ENCODE results near the gene METTL17.
"Not testable (repeated sequence)": the region's sequence is repeated elsewhere in the genome, so short reads cannot be mapped to it uniquely, and the experiment has no call there.

The METTL17 gene

DNA sequence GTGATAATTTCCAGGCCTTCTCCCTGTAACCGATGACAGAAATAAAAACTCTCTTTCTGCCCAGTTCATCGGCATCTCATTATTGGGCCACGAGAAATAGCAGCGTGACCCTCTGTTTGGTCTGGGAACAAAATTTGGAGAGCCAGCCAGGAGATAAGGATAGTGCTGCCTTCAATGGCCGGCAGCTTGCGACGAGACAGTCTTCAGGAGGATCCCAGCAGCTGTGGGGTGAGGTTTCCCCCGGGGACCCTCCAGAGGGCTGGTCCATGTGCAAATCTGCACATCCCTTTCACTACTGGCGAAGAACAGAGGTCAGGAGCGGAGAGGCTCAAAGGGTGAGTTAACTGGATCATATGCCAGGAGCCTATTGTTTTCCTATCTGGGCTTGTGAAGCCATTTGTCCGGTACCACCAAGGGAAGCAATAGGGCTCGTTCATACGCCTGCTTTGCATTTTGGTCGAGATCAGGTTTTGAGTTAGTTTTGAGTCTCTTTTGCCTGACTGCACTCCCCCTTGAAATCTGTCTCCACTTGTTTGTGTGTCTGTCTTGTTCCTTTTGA is 14.1 kb downstream of the METTL17 start:
- H3K27ac ChIP-seq (ENCODE audit: poor library complexity, severe bottlenecking), result no peak overlapping the region
- TF ChIP-seq, protein P1, sequence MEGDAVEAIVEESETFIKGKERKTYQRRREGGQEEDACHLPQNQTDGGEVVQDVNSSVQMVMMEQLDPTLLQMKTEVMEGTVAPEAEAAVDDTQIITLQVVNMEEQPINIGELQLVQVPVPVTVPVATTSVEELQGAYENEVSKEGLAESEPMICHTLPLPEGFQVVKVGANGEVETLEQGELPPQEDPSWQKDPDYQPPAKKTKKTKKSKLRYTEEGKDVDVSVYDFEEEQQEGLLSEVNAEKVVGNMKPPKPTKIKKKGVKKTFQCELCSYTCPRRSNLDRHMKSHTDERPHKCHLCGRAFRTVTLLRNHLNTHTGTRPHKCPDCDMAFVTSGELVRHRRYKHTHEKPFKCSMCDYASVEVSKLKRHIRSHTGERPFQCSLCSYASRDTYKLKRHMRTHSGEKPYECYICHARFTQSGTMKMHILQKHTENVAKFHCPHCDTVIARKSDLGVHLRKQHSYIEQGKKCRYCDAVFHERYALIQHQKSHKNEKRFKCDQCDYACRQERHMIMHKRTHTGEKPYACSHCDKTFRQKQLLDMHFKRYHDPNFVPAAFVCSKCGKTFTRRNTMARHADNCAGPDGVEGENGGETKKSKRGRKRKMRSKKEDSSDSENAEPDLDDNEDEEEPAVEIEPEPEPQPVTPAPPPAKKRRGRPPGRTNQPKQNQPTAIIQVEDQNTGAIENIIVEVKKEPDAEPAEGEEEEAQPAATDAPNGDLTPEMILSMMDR (IDR thresholded peaks at IDR 0.05; ENCODE audit: poor library complexity, severe bottlenecking), result no peak
- H3K9me3 ChIP-seq (ENCODE audit: severe bottlenecking), result no peaks in the 10 kb centered on the region
- H3K27me3 ChIP-seq (ENCODE audit: insufficient read depth, poor library complexity, severe bottlenecking), result no peaks in the 10 kb centered on the region
- H3K36me3 ChIP-seq (ENCODE audit: low read depth), result no peaks in the 10 kb centered on the region
- DNase-seq (ENCODE audit: low spot score), result no peak
- ATAC-seq (ENCODE audit: low read depth), result no peak
- H3K4me3 ChIP-seq (ENCODE audit: severe bottlenecking), result no peak overlapping the region
- peaks cover under 1% of the 10 kb centered on the region for H3K4me1 ChIP-seq (ENCODE audit: insufficient read depth, poor library complexity, severe bottlenecking)

DNA sequence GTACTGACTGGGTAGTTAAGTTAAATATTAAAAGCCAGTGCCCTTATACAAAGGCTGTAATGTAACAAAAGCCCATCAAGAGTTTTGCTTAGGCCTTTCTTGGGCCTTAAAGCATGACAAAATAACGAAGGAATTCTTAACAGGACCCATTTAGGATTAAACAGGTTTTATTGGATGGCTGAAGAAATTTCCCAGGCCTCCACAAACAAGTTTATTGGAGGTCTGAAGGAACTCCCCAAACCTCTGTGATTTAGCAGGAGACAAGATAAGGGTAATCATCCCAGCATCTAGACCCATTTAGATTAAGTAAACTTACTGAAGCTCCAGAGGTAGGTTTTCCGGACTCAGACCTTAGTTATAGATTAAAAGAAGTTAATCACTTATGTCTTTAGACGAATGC is 19.9 kb downstream of the METTL17 start:
- not testable (repeated sequence) for H3K36me3 ChIP-seq (ENCODE audit: low read depth); H3K9me3 ChIP-seq (ENCODE audit: severe bottlenecking); ATAC-seq (ENCODE audit: low read depth); H3K4me1 ChIP-seq (ENCODE audit: insufficient read depth, poor library complexity, severe bottlenecking); H3K27me3 ChIP-seq (ENCODE audit: insufficient read depth, poor library complexity, severe bottlenecking); H3K4me3 ChIP-seq (ENCODE audit: severe bottlenecking); DNase-seq (ENCODE audit: low spot score); H3K27ac ChIP-seq (ENCODE audit: poor library complexity, severe bottlenecking)

DNA sequence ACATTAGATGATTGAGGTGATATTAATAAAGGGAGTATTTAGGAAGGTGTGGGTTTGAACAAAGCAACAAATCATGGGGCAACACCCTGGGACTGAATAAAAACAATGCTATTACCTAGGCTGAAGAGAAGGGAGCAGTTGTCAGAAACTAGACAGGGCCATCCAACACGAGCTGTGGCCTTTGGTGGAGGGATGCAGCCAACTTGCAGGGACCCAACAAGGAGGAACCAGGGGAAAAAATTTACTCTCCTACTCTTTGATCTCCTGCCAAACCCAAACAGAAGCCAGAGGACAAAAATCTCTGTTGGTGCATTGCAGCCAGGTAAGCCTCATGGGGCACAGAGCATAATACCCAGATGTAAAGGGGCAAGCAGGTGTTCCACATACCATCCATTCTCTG is 21.4 kb downstream of the METTL17 start:
- no peak for DNase-seq (ENCODE audit: low spot score)
- no peaks in the 10 kb centered on the region for H3K27me3 ChIP-seq (ENCODE audit: insufficient read depth, poor library complexity, severe bottlenecking)
- no peaks in the 10 kb centered on the region for H3K36me3 ChIP-seq (ENCODE audit: low read depth)
- no peaks in the 10 kb centered on the region for H3K9me3 ChIP-seq (ENCODE audit: severe bottlenecking)
- H3K4me1 ChIP-seq (ENCODE audit: insufficient read depth, poor library complexity, severe bottlenecking), result no peaks in the 10 kb centered on the region
- ATAC-seq (ENCODE audit: low read depth), result no peak
- TF ChIP-seq, protein P1 (IDR thresholded peaks at IDR 0.05; ENCODE audit: poor library complexity, severe bottlenecking), result no peak
- H3K27ac ChIP-seq (ENCODE audit: poor library complexity, severe bottlenecking), result no peak overlapping the region
- H3K4me3 ChIP-seq (ENCODE audit: severe bottlenecking), result no peak overlapping the region

DNA sequence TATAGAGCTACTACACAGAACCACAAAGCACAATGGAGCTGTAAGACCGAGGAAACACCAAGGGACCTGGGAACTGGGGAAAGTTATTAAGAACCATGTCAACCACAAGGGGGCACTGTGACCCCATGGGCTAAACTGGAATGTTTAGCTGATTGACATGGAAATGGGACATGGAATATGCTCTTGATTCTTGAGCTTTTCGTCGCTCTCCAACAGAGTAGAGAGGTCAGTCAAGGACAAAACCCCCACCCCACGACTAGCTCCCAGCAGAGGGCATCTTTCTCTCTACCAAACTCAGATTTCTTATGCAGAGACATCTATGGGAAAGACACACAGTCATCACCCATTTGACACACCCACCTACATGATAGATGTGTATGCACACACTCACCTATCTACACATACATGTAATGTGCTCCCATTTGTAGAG is 25.0 kb downstream of the METTL17 start:
- DNase-seq (ENCODE audit: low spot score), result no peak

DNA sequence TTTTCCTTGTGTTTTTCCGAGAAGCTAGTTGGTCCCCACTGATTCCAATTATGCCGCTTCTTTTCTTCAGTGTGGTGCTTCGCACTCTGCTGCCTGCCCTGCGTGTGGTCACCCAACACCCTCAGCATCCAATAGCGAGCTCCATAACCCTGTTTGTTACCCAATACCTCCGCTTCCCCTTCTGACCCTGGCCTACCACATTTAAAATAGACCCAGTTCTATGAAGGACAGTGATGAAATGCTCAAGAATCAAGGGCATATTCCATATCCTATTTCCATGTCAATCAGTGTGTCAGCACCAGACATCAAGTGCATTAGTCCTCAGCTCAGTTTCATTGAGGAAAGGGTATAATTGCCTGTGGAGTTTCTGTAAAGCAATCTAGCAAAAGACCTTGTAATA is 25.5 kb downstream of the METTL17 start:
- ATAC-seq (ENCODE audit: low read depth), result no peak
- TF ChIP-seq, protein P1 (IDR thresholded peaks at IDR 0.05; ENCODE audit: poor library complexity, severe bottlenecking), result no peak
- Histone ChIP-seq H3K9me3 (ENCODE audit: severe bottlenecking) (no peaks in the 10 kb centered on the region), H3K4me1 (ENCODE audit: insufficient read depth, poor library complexity, severe bottlenecking) (no peaks in the 10 kb centered on the region), H3K27ac (ENCODE audit: poor library complexity, severe bottlenecking) (no peak overlapping the region), H3K36me3 (ENCODE audit: low read depth) (no peaks in the 10 kb centered on the region), H3K27me3 (ENCODE audit: insufficient read depth, poor library complexity, severe bottlenecking) (no peaks in the 10 kb centered on the region), H3K4me3 (ENCODE audit: severe bottlenecking) (no peak overlapping the region)
- no peak for DNase-seq (ENCODE audit: low spot score)

More for the DNA sequence above, 25.0 kb downstream of the METTL17 start:
- no peak overlapping the region for H3K27ac ChIP-seq (ENCODE audit: poor library complexity, severe bottlenecking)
- TF ChIP-seq, protein P1 (IDR thresholded peaks at IDR 0.05; ENCODE audit: poor library complexity, severe bottlenecking), result peak; percentile 98
- no peaks in the 10 kb centered on the region for H3K9me3 ChIP-seq (ENCODE audit: severe bottlenecking)
- H3K27me3 ChIP-seq (ENCODE audit: insufficient read depth, poor library complexity, severe bottlenecking), result no peaks in the 10 kb centered on the region
- no peaks in the 10 kb centered on the region for H3K36me3 ChIP-seq (ENCODE audit: low read depth)
- no peaks in the 10 kb centered on the region for H3K4me1 ChIP-seq (ENCODE audit: insufficient read depth, poor library complexity, severe bottlenecking)
- no peak overlapping the region for H3K4me3 ChIP-seq (ENCODE audit: severe bottlenecking)
- ATAC-seq (ENCODE audit: low read depth), result peak; percentile 87

Data from RWPE2 (cell line).